Right lobe of liver (tissue), 4 donors: ENCODE measurements around the gene RRP1.

Experiments
- CTCF ChIP-seq, 4 donors: fragments of 200-600 bp in 3 of 4; fragments of 450-650 bp in 1 of 4; IDR thresholded peaks; one replicate each; pipeline versions ENCODE4 v1.5.1 to v1.8.0; 2016 to 2022; ENCODE audit warnings: antibody characterized with exemption in 4 of 4, mild to moderate bottlenecking in 2 of 4
- POLR2A ChIP-seq: fragments of 450-650 bp; IDR thresholded peaks from one replicate; pipeline ENCODE4 v1.6.1; 2017; ENCODE audit warnings: antibody characterized with exemption, mild to moderate bottlenecking
- donor health status: DM: no; HTN: no; CAD: no.
- donor health status: DM: no; HTN: no; CAD: no.
- donor health status: DM: no; HTN: yes; CAD: no.

- TF ChIP-seq CTCF (IDR thresholded peaks at IDR 0.05) (no peak), POLR2A (no peak)
These were observed 36.5 kb upstream of the RRP1 start for GRCh38 chr21:43752758-43753438.
